Measurements from ENCODE around the gene ZNF253. TPM values are rescaled to one million over a fixed set of nuclear protein-coding genes. Genes with fewer than 3 reads are reported as not detected.
A peak's percentile ranks its signal among the peaks of the same experiment; 100 is the strongest.

Gene ZNF253
- polyA plus RNA-seq (1.8 to 2.3 TPM (median 2.0 TPM) in 3 replicates), polyA minus RNA-seq (1.1 to 2.8 TPM (median 2.6 TPM) in 3 replicates)
- polyA plus RNA-seq (2011; ENCODE audit: low read depth) = 3.7 TPM
- 0.84 and 1.5 TPM in 2 replicates for polyA plus RNA-seq (2011; cell fraction: cytosol; rRNA removed)
- polyA plus RNA-seq (2011; cell fraction: nucleus; rRNA removed) = 3.4 and 4.1 TPM in 2 replicates
- polyA plus RNA-seq (2012; ENCODE audit: low replicate concordance) = 1.8 and 1.9 TPM in 2 replicates
- polyA minus RNA-seq (2011; cell fraction: cytosol; rRNA and poly(A)+ RNA removed) = 1.2 TPM
- polyA minus RNA-seq (2011; cell fraction: nucleus; rRNA and poly(A)+ RNA removed) = 2.2 and 4.0 TPM in 2 replicates

DNA sequence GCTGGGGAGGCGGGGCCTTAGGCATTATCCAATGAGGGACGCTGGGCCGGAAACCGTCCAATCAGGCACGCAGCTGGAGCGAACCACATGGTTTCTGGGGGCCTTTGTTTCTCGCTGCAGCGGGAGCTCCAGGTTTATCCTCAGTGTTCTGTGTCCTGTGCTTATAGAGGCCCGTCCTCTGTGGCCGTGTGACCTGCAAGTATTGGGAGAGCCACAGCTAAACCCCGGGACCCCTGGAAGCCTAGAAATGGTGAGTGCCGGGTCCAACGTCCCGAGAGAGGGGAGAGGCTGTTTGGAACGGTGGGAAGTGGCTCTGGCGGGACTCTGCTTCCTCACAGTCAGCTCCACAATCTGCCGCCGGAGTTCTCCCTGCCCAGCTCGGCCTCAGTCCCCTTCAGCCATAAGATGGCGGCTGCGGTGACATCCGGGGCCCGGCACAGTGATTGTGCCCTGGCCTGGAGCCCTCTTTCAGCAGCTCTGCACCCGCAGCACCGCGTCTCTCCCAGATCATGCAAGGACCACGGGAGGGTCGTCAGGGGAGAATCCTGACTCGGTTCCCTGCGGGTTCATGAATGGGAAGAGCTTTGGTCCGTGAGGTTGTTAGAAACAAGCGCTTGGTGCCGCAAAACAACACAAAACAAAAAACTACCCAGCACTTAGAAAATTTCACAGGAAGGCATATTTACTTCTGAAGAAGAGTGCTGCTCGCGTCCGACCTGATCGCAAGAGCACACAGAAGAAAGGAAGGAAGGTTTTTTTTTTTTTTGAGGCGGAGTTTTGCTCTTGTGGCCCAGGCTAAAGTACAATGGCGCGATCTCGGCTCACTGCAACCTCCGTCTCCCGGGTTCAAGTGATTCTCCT is at the start of gene ZNF253:
Gene ZNF253, plus strand, starts transcription at position 133 of the 861 bp plus-strand sequence. Its CDS starts 115 bp downstream, at position 248.
- H3K4me1 ChIP-seq (ENCODE audit: control insufficient read depth, extremely low read depth, insufficient read depth, low read length) = peaks cover 2% of the 10 kb centered on the region
- FAIRE-seq (no peak), DNase-seq (ENCODE audit: low read depth, low spot score) (peak; percentile 55)
- dilution Hi-C loops (cut with MboI; ENCODE audit: extremely low pct_ligation_motif_present, low sequenced_read_pairs) = no loop called here
- peaks cover 21% of the 10 kb centered on the region for H3K79me2 ChIP-seq (ENCODE audit: control insufficient read depth, insufficient read depth, low read length)
- H2AFZ ChIP-seq (ENCODE audit: control insufficient read depth, low read length) = peak within 1 kb of the TSS; percentile 99
- TF ChIP-seq EZH2 (IDR thresholded peaks at IDR 0.05; ENCODE audit: low read length) (no peak), CTCF (optimal IDR thresholded peaks at IDR 0.05 in 1 of 3, IDR thresholded peaks at IDR 0.05 in 1 of 3, conservative IDR thresholded peaks at IDR 0.05 in 1 of 3; ENCODE audit: extremely low read depth in 1 of 3, insufficient read depth in 2 of 3, low read length in 3 of 3) (no peak)
- peak within 1 kb of the TSS; percentile 85 for H3K9ac ChIP-seq (ENCODE audit: control insufficient read depth, extremely low read depth, insufficient read depth, low read length)
- no peaks in the 10 kb centered on the region for H3K9me1 ChIP-seq (ENCODE audit: control insufficient read depth, extremely low read depth, insufficient read depth, low read length)
- peak within 1 kb of the TSS; percentile 53 to 91 (median 89) for H3K4me3 ChIP-seq (ENCODE audit: control insufficient read depth in 2 of 3, extremely low read depth in 1 of 3, insufficient read depth in 2 of 3, low read depth in 1 of 3, low read length in 3 of 3)
- H4K20me1 ChIP-seq (ENCODE audit: control insufficient read depth, extremely low read depth, insufficient read depth, low read length) = no peaks in the 10 kb centered on the region
- no peaks in the 10 kb centered on the region for H3K36me3 ChIP-seq (ENCODE audit: control insufficient read depth in 2 of 2, extremely low read depth in 1 of 2, insufficient read depth in 2 of 2, low read length in 2 of 2)
- no peaks in the 10 kb centered on the region for H3K27me3 ChIP-seq (ENCODE audit: control insufficient read depth, extremely low read depth, insufficient read depth, low read length)
- peak within 1 kb of the TSS; percentile 84 for H3K27ac ChIP-seq (ENCODE audit: control insufficient read depth, insufficient read depth, low read length)
- peaks cover 2% of the 10 kb centered on the region for H3K9me3 ChIP-seq (ENCODE audit: control insufficient read depth, low read depth, low read length)
- peak within 1 kb of the TSS; percentile 94 for H3K4me2 ChIP-seq (ENCODE audit: control insufficient read depth, extremely low read depth, insufficient read depth, low read depth, low read length)

GRCh38 chr19:19816679-19817078 is 49.0 kb upstream of the ZNF253 start:
- peaks cover 5% of the 10 kb centered on the region for H3K9me3 ChIP-seq (ENCODE audit: control insufficient read depth, low read depth, low read length)
- dilution Hi-C loops (cut with MboI; ENCODE audit: extremely low pct_ligation_motif_present, low sequenced_read_pairs) = no loop called here
- FAIRE-seq (no peak), DNase-seq (ENCODE audit: low read depth, low spot score) (no peak)
- H2AFZ ChIP-seq (ENCODE audit: control insufficient read depth, low read length) = no peak overlapping the region
- peaks cover 53% of the 10 kb centered on the region for H3K79me2 ChIP-seq (ENCODE audit: control insufficient read depth, insufficient read depth, low read length)
- no peak overlapping the region for H3K9ac ChIP-seq (ENCODE audit: control insufficient read depth, extremely low read depth, insufficient read depth, low read length)
- H3K4me1 ChIP-seq (ENCODE audit: control insufficient read depth, extremely low read depth, insufficient read depth, low read length) = no peaks in the 10 kb centered on the region
- H3K36me3 ChIP-seq (ENCODE audit: control insufficient read depth in 2 of 2, extremely low read depth in 1 of 2, insufficient read depth in 2 of 2, low read length in 2 of 2) = peaks cover 0 to 6% of the 10 kb centered on the region in 2 experiments
- no peak overlapping the region for H3K27ac ChIP-seq (ENCODE audit: control insufficient read depth, insufficient read depth, low read length)
- H3K4me3 ChIP-seq (ENCODE audit: control insufficient read depth in 2 of 3, extremely low read depth in 1 of 3, insufficient read depth in 2 of 3, low read depth in 1 of 3, low read length in 3 of 3) = no peak overlapping the region
- no peaks in the 10 kb centered on the region for H4K20me1 ChIP-seq (ENCODE audit: control insufficient read depth, extremely low read depth, insufficient read depth, low read length)
- TF ChIP-seq EZH2 (IDR thresholded peaks at IDR 0.05; ENCODE audit: low read length) (no peak), CTCF (optimal IDR thresholded peaks at IDR 0.05 in 1 of 3, IDR thresholded peaks at IDR 0.05 in 1 of 3, conservative IDR thresholded peaks at IDR 0.05 in 1 of 3; ENCODE audit: extremely low read depth in 1 of 3, insufficient read depth in 2 of 3, low read length in 3 of 3) (no peak)
- no peak overlapping the region for H3K4me2 ChIP-seq (ENCODE audit: control insufficient read depth, extremely low read depth, insufficient read depth, low read depth, low read length)
- H3K27me3 ChIP-seq (ENCODE audit: control insufficient read depth, extremely low read depth, insufficient read depth, low read length) = no peaks in the 10 kb centered on the region
- no peaks in the 10 kb centered on the region for H3K9me1 ChIP-seq (ENCODE audit: control insufficient read depth, extremely low read depth, insufficient read depth, low read length)
